ENCODE results near the gene SLFN12. TPM values are rescaled to one million over a fixed set of nuclear protein-coding genes. Genes with fewer than 3 reads are reported as not detected.
"Not testable (repeated sequence)": the region's sequence is repeated elsewhere in the genome, so short reads cannot be mapped to it uniquely, and the experiment has no call there.

Gene SLFN12
- total RNA-seq: 1 to 10 TPM; 2.8 to 3.8 TPM
- long read RNA-seq, partial matches to known transcripts: 0 of 4 reads
- long read RNA-seq, other reads (novel, unspliced or antisense): 2 of 4 reads

GRCh38 chr17:35432176-35433074 is at the start of gene SLFN12:
TSS of gene SLFN12 (minus strand) at chr17:35432500. CDS start at chr17:35423028, 9,472 bp downstream.
- intact Hi-C loops (cut with DNase I, micrococcal nuclease): no loop called here
- DNase-seq (peak; percentile 16 to 73), ATAC-seq (peak; percentile 56)

GRCh38 chr17:35479271-35479670 is 47.0 kb upstream of the SLFN12 start:
- no peak for DNase-seq
- no peak for ATAC-seq
- intact Hi-C loops (cut with DNase I, micrococcal nuclease): no loop called here

DNA sequence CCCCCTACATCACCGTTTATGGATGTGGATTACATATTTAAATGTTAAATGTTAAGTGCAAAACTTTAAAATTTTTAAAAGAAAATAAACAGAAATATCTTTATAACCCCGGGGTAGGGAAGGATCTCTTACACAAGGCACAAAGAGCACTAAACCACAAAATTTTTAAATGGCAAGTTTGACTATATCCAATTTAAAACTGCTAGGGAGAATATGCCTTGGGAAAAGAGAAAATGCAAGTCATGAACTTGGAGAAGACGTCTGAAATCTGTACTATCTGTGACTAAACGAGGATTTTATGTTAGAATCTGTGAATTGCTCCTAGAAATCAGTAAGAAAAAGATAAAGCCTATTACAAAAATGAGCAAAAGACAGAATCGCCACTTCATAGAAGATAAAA is 44.9 kb upstream of the SLFN12 start:
- ATAC-seq (no peak), DNase-seq (no peak)
- intact Hi-C loops (cut with DNase I, micrococcal nuclease): no loop called here

DNA sequence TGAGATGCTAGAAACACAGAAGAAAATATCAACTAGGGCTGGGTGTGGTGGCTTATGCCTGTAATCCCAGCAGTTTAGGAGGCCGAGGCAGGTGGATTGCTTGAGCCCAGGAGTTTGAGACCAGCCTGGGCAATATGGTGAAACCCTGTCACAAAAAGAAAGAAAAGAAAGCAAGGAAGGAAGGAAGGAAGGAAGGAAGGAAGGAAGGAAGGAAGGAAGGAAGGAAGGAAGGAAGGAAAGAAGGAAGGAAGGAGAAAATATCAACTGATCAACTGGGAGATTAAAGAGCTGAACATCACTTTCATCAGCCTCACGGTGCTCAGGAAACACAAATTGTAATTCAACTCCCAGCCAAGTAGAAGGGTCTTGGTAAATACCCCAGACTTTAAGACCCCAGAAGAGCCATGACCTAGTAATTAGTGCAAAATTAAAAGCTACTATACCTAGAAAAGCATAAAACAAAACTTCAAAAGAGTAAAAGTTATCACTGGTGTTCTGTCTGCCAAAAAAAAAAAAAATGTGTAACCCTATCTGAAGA is 44.1 kb upstream of the SLFN12 start:
- intact Hi-C loops (cut with DNase I, micrococcal nuclease): no loop called here
- no peak for DNase-seq
- no peak for ATAC-seq

DNA sequence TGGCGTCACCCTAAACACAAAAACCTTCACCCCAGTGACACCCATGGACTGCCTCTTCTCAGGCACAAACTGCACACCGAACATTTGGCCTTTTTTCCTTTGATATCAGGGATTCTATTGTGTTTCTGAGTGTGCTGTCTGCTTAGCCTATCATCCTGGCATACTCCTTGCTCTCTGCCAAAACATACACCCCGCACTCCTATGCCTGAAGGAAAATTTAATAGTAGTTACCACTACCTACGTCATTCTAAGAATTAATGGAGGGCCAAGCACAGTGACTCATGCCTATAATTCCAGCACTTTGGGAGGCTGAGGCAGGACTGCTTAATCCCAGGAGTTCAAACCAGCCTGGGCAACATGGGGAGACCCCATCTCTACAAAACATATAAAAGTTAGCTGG is 36.2 kb upstream of the SLFN12 start:
- DNase-seq (no peak), ATAC-seq (no peak)
- intact Hi-C loops (cut with DNase I, micrococcal nuclease): no loop called here

GRCh38 chr17:35467824-35468223 is 35.5 kb upstream of the SLFN12 start:
- DNase-seq (no peak), ATAC-seq (no peak)
- intact Hi-C loops (cut with DNase I, micrococcal nuclease): no loop called here

GRCh38 chr17:35460354-35460851 is 28.1 kb upstream of the SLFN12 start:
- intact Hi-C loops (cut with DNase I, micrococcal nuclease): no loop called here
- ATAC-seq (peak; percentile 99), DNase-seq (peak; percentile 85 to 86)

- DNase-seq; intact Hi-C loops (cut with DNase I, micrococcal nuclease); ATAC-seq: not testable (repeated sequence)
Observed at GRCh38 chr17:35454035-35454434, 21.7 kb upstream of the SLFN12 start.

DNA sequence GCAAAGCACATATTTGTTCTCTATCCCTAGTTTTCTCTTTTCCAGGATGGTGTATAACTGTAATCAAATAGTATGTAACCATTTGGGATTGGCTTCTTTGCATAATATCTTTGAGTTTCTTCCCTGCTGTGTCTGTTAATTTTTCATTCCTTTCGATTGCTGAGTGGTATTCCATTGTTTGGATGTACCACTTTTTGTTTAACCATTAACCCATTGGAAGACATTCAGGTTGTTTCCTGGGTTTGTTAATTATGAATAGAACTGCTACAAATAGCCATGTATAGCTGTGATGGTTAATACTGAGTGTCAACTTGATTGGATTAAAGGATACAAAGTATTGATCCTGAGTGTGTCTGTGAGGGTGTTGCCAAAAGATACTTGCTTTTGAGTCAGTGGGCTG is 20.9 kb upstream of the SLFN12 start:
- ATAC-seq: no peak
- DNase-seq: no peak
- intact Hi-C loops (cut with DNase I, micrococcal nuclease): no loop called here

GRCh38 chr17:35449371-35449931 is 17.2 kb upstream of the SLFN12 start:
- DNase-seq: peak; percentile 30 to 41

GRCh38 chr17:35448899-35449227 is 16.6 kb upstream of the SLFN12 start:
- no peak for ATAC-seq
- intact Hi-C loops (cut with DNase I, micrococcal nuclease): no loop called here
- no peak for DNase-seq

More at GRCh38 chr17:35449371-35449931, 17.2 kb upstream of the SLFN12 start:
- intact Hi-C loops (cut with DNase I, micrococcal nuclease): no loop called here
- no peak for ATAC-seq

- intact Hi-C loops (cut with DNase I, micrococcal nuclease): no loop called here
- peak; percentile 97 for ATAC-seq
- DNase-seq: peak; percentile 83 to 91
Observed at GRCh38 chr17:35448214-35448898, 16.1 kb upstream of the SLFN12 start, which contains the start of gene SLFN13. TSS of gene SLFN13 (minus strand) at chr17:35448766. CDS start at chr17:35445680, 3,086 bp downstream.

DNA sequence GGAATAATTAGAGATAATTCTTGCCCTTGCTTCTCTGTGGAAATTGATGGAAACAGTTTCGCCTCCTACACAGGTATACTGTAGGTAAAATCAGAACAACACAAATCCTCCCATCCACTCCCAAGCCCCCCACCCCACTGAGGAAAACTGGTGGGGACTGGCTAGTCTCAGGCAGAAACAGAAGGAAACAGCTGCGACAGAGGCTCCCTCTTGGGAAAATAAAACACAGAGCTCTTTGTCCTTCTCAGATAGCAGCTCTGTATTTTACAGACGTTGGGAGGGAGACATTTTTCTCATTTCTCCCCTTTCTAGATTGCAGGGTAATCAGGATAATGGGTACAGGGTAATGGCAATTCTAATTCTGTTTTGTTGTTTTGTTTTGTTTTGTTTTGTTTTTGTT is 15.2 kb upstream of the SLFN12 start:
- no peak for ATAC-seq
- intact Hi-C loops (cut with DNase I, micrococcal nuclease): no loop called here

DNA sequence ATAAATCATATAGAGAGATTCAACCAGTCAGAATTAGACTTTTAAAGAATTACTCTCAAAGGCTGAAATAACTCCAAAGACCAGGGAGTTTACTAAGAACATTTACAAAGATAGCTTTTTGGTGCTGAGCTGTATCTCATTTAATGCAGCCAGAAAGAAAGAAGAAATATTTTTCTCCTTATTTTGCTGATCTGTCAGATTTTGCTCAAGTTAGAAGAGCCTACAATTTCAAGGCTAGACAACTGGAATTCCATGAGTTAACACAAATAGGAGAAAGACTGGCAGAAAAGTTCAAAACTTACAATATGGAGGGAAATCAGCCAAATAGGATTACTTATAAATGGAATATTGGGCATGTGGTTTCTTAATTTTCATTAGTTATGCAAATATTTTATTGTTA is 6.1 kb upstream of the SLFN12 start:
- DNase-seq: no peak
- intact Hi-C loops (cut with DNase I, micrococcal nuclease): no loop called here
- ATAC-seq: no peak

More for the DNA sequence above, 15.2 kb upstream of the SLFN12 start:
- no peak for DNase-seq

- ATAC-seq: peak; percentile 34
- intact Hi-C loops (cut with DNase I, micrococcal nuclease): no loop called here
- peak; percentile 35 to 79 for DNase-seq
Observed at GRCh38 chr17:35433075-35433894, 985 bp upstream of the SLFN12 start.

- DNase-seq (no peak), ATAC-seq (no peak)
- intact Hi-C loops (cut with DNase I, micrococcal nuclease): no loop called here
Observed at GRCh38 chr17:35429702-35430101, 2.6 kb downstream of the SLFN12 start.

DNA sequence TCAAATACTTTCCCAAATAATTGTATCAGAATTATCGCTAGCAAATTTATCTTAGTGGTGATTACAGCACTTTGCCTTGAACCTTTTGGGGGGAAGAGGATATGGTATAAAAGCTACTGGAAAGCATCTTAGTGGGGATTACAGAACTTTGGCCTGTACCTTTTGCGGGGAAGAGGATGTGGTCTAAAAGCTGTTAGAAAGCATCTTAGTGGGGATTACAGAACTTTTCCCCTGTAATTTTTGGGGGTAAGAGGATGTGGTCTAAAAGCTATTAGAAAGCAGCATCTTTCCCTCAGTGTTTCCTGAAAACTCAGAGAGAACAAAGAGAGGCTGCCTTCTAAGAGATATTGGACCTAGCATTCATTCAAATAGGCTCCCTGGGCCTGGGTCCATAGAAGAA is 4.1 kb downstream of the SLFN12 start:
- intact Hi-C loops (cut with DNase I, micrococcal nuclease): no loop called here
- no peak for DNase-seq
- ATAC-seq: no peak

DNA sequence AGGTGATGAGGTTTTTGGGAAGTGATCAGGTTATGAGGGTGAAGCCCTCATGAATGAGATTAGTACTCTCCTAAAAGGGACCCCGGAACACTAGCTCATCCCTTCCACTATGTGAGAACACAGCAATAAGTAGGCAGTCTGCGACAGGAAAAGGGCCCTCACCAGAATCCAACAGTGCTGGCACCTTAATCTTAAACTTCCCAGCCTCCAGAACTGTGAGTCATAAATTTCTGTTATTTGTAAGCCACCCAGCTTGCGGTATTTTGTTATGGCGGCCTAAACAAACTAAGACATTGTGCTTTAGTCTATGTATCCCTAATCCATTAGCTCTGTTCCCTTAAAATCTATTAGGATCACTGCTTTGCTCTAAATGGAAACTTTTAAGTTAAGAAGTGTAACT is 8.5 kb downstream of the SLFN12 start:
- ATAC-seq (no peak), DNase-seq (no peak)
- intact Hi-C loops (cut with DNase I, micrococcal nuclease): no loop called here
